HG02678 (cell line): ENCODE results near the gene MCCD1.

Source experiments
- ATAC-seq: cut with Tn5 transposase; IDR thresholded peaks from one replicate; pipeline ENCODE4 v1.9.1; 2021; ENCODE audit warnings: mild to moderate bottlenecking, moderate library complexity; ENCODE audit not compliant: unreplicated experiment

The MCCD1 gene

GRCh38 chr6:31510007-31510406, 18.8 kb upstream of the MCCD1 start:
- no peak for ATAC-seq

GRCh38 chr6:31513456-31514165, 15.2 kb upstream of the MCCD1 start:
- ATAC-seq, result no peak

GRCh38 chr6:31521835-31522234, 6.9 kb upstream of the MCCD1 start:
- ATAC-seq, result no peak

- no peak for ATAC-seq
Observed at GRCh38 chr6:31525553-31525931, 3.2 kb upstream of the MCCD1 start.

GRCh38 chr6:31525932-31526591, 2.7 kb upstream of the MCCD1 start:
- no peak for ATAC-seq

GRCh38 chr6:31528307-31528777, 420 bp upstream of the MCCD1 start:
- ATAC-seq, result no peak

GRCh38 chr6:31529329-31530150, 778 bp downstream of the MCCD1 start:
- ATAC-seq, result no peak

- ATAC-seq, result no peak
Observed at GRCh38 chr6:31530659-31531058, 1.9 kb downstream of the MCCD1 start.

- ATAC-seq, result no peak
Observed at GRCh38 chr6:31531162-31531561, 2.4 kb downstream of the MCCD1 start.

- no peak for ATAC-seq
Observed at GRCh38 chr6:31531771-31532643, 3.2 kb downstream of the MCCD1 start.

- no peak for ATAC-seq
Observed at GRCh38 chr6:31532644-31533454, 4.1 kb downstream of the MCCD1 start.

GRCh38 chr6:31533455-31533841, 4.7 kb downstream of the MCCD1 start:
- no peak for ATAC-seq

GRCh38 chr6:31534011-31534410, 5.2 kb downstream of the MCCD1 start:
- no peak for ATAC-seq

GRCh38 chr6:31534521-31535040, 5.8 kb downstream of the MCCD1 start:
- no peak for ATAC-seq

GRCh38 chr6:31535538-31536324, 7.0 kb downstream of the MCCD1 start:
- no peak for ATAC-seq

- ATAC-seq, result no peak
Observed at GRCh38 chr6:31538805-31539400, 10.1 kb downstream of the MCCD1 start.

- no peak for ATAC-seq
Observed at GRCh38 chr6:31540640-31541039, 11.9 kb downstream of the MCCD1 start.

GRCh38 chr6:31541059-31541657, 12.4 kb downstream of the MCCD1 start:
- peak; percentile 14 for ATAC-seq
